Epithelial cell of proximal tubule (primary cell): ENCODE measurements around the gene SFMBT2. TPM values are rescaled to one million over a fixed set of nuclear protein-coding genes. Genes with fewer than 3 reads are reported as not detected.

Source experiments
- DNase-seq: peaks from one replicate; pipeline ENCODE4 v3.0.0-alpha.2; 2011; ENCODE audit warnings: low read depth
- H3K4me3 ChIP-seq: 2 replicates; pipeline ENCODE4 v1.5.1; 2011; ENCODE audit warnings: low read depth, mild to moderate bottlenecking, low read length
- total RNA-seq: library from RNA; depleted of rRNA; stranded (reverse); fragments of >200 nt; gene quantifications from 2 replicates; pipeline ENCODE4 v1.2.3, GENCODE V29; 2015
- TF ChIP-seq, protein P1 (sequence below): conservative IDR thresholded peaks from 2 replicates; pipeline ENCODE4 v1.5.1; 2012; ENCODE audit warnings: low read depth, mild to moderate bottlenecking, low read length

Gene SFMBT2
- total RNA-seq, 1 donor from 2014 or later, result 2.4 TPM

DNA sequence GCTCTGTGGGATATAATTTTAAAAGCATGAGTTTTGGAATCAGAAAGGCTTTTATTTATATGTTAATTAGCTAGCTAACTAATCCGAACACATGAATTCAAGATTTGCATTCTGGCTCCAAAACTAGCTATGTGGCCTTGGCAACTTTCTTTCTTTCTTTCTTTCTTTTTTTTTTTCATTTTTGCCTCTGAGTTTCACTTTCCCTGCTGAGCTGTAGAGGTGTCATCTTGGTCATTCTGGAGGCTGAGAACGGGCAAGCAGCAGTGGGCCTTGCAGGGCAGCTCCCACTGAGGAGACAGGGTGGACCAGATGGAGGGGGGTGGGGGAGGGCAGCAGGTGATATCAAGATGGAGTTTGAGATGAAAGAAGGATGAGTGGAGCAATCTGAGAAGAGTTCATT lies 24.8 kb upstream of the SFMBT2 start:
- TF ChIP-seq, protein P1, sequence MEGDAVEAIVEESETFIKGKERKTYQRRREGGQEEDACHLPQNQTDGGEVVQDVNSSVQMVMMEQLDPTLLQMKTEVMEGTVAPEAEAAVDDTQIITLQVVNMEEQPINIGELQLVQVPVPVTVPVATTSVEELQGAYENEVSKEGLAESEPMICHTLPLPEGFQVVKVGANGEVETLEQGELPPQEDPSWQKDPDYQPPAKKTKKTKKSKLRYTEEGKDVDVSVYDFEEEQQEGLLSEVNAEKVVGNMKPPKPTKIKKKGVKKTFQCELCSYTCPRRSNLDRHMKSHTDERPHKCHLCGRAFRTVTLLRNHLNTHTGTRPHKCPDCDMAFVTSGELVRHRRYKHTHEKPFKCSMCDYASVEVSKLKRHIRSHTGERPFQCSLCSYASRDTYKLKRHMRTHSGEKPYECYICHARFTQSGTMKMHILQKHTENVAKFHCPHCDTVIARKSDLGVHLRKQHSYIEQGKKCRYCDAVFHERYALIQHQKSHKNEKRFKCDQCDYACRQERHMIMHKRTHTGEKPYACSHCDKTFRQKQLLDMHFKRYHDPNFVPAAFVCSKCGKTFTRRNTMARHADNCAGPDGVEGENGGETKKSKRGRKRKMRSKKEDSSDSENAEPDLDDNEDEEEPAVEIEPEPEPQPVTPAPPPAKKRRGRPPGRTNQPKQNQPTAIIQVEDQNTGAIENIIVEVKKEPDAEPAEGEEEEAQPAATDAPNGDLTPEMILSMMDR, result no peak
- no peak overlapping the region for H3K4me3 ChIP-seq
- DNase-seq, result no peak

- DNase-seq, result no peak
- no peak overlapping the region for H3K4me3 ChIP-seq
- TF ChIP-seq, protein P1, result no peak
Observed at GRCh38 chr10:7434378-7434777, 23.5 kb upstream of the SFMBT2 start.

DNA sequence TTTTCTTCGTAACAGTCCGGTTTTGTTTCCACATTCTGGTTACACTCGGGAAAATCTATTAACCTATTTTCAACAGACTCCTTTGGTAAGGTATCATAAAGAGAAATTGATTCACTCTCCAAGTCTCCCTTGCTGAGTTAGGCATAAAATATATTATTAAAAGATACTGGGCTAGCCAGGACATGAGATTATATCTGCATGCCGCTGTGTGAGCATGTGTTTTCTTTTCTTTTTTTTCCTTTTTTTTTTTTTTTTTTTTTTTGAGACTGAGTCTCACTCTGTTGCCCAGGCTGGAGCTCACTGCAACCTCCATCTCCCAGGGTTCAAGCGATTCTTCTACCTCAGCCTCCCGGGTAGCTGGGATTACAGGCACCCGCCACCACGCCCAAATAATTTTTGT lies 23.0 kb upstream of the SFMBT2 start:
- H3K4me3 ChIP-seq, result no peak overlapping the region
- no peak for DNase-seq
- TF ChIP-seq, protein P1, result no peak

GRCh38 chr10:7432884-7433726 lies 22.3 kb upstream of the SFMBT2 start:
- TF ChIP-seq, protein P1, result no peak
- no peak for DNase-seq
- no peak overlapping the region for H3K4me3 ChIP-seq

DNA sequence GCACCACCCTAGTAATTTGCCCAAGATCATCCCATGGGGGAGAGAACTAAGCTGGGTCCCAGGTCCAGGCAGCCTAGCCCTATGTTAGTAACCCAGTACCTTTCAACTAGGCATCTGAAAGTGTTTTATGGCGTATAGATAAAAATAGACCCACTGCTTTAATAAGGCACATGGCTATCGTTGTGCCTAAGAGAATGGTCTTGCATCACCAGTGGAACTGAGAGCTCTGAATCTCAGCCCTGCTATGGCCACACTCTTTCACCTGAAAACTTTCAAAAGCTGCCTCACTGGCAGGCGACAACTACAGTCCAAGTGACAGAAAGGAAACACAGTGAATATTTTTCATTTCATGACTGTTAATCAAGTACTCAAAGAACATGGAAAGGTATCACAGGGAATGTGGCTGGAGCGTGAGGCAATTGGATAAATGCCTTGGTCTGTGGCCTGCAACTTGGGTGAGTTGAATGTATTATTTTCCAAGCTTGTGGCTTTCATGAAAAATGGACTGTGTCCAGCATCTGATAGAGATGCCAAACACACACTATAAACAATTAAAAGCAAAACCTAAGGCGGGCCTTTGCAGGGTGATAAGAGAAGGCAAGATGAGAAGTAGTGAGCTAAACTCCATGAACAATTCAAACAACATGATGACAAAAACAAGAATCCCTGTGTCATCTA lies 18.0 kb upstream of the SFMBT2 start:
- TF ChIP-seq, protein P1, result no peak
- no peak overlapping the region for H3K4me3 ChIP-seq
- DNase-seq, result no peak

- no peak for DNase-seq
- TF ChIP-seq, protein P1, result no peak
- H3K4me3 ChIP-seq, result no peak overlapping the region
Observed at GRCh38 chr10:7426349-7426748, 15.5 kb upstream of the SFMBT2 start.
